OCI-LY1 (cell line): ENCODE results near the gene AGPS.
"Not testable (repeated sequence)": the region's sequence is repeated elsewhere in the genome, so short reads cannot be mapped to it uniquely, and the experiment has no call there.

Experiments
- H2AFZ ChIP-seq: fragments of 200-600 bp; sonication (generic), shearing (Covaris generic); 2 replicates; pipeline ENCODE4 v1.6.0; 2014; ENCODE audit warnings: antibody characterized with exemption, mild to moderate bottlenecking, low read length
- H3F3A ChIP-seq: fragments of 200-600 bp; sonication (generic), shearing (Covaris generic); 2 replicates; pipeline ENCODE4 v1.6.0; 2014; ENCODE audit warnings: mild to moderate bottlenecking, antibody characterized with exemption, low read length, moderate library complexity; ENCODE audit not compliant: insufficient read depth
- H3K27ac ChIP-seq: fragments of 200-600 bp; sonication (generic); 2 replicates; pipeline ENCODE4 v1.5.1; 2014; ENCODE audit warnings: low read length, mixed run types, mild to moderate bottlenecking, low read depth; ENCODE audit not compliant: poor library complexity, severe bottlenecking
- H3K27me3 ChIP-seq: fragments of 200-600 bp; sonication (generic); 2 replicates; pipeline ENCODE4 v1.6.0; 2014; ENCODE audit warnings: antibody characterized with exemption, mild to moderate bottlenecking, low read length, moderate library complexity; ENCODE audit not compliant: insufficient read depth
- H3K36me3 ChIP-seq: fragments of 200-600 bp; sonication (generic); 2 replicates; pipeline ENCODE4 v1.6.1; 2014; ENCODE audit warnings: mild to moderate bottlenecking, antibody characterized with exemption, low read length, moderate library complexity, mixed read lengths; ENCODE audit not compliant: insufficient read depth
- H3K4me1 ChIP-seq: fragments of 200-600 bp; sonication (generic); 2 replicates; pipeline ENCODE4 v1.5.1; 2014; ENCODE audit warnings: mild to moderate bottlenecking, low read length, moderate library complexity; ENCODE audit not compliant: insufficient read depth, severe bottlenecking
- H3K4me2 ChIP-seq: fragments of 200-600 bp; sonication (generic), shearing (Covaris generic); 2 replicates; pipeline ENCODE4 v1.6.1; 2014; ENCODE audit warnings: low read length
- H3K4me3 ChIP-seq: fragments of 200-600 bp; sonication (generic); 2 replicates; pipeline ENCODE4 v1.5.1; 2014; ENCODE audit warnings: low read length, low read depth, mild to moderate bottlenecking, mixed read lengths; ENCODE audit not compliant: poor library complexity, severe bottlenecking
- H3K79me2 ChIP-seq: fragments of 200-600 bp; shearing (Covaris generic); 2 replicates; pipeline ENCODE4 v1.6.1; 2016; ENCODE audit warnings: mixed run types, low read length, mixed read lengths; ENCODE audit not compliant: insufficient read depth
- H3K9ac ChIP-seq: fragments of 200-600 bp; sonication (generic), shearing (Covaris generic); 2 replicates; pipeline ENCODE4 v1.6.1; 2014; ENCODE audit warnings: mild to moderate bottlenecking, low read length, mixed read lengths
- H3K9me2 ChIP-seq: fragments of 200-600 bp; sonication (generic), shearing (Covaris generic); 2 replicates; pipeline ENCODE4 v1.6.1; 2014; ENCODE audit warnings: low read depth, mild to moderate bottlenecking, low read length, mixed read lengths
- H3K9me3 ChIP-seq: fragments of 200-600 bp; shearing (Covaris generic); 2 replicates; pipeline ENCODE4 v1.6.1; 2014; ENCODE audit warnings: low read length, mixed read lengths
- H4K20me1 ChIP-seq: fragments of 200-600 bp; sonication (generic), shearing (Covaris generic); 2 replicates; pipeline ENCODE4 v1.6.0; 2016; ENCODE audit warnings: mild to moderate bottlenecking, low read length; ENCODE audit not compliant: insufficient read depth
- EZH2 ChIP-seq: fragments of 200-600 bp; sonication (generic), shearing (Covaris generic); IDR thresholded peaks from 2 replicates; pipeline ENCODE4 v1.8.0; 2017; ENCODE audit warnings: borderline replicate concordance, mixed run types, mild to moderate bottlenecking, antibody characterized with exemption, low read length, moderate library complexity, mixed read lengths
- TF ChIP-seq, protein P1 (sequence below): fragments of 200-600 bp; sonication (generic), shearing (Covaris generic); IDR thresholded peaks from 2 replicates; pipeline ENCODE4 v1.5.1; 2017; ENCODE audit warnings: mild to moderate bottlenecking, antibody characterized with exemption, low read length, moderate library complexity, mixed read lengths

AGPS gene

DNA sequence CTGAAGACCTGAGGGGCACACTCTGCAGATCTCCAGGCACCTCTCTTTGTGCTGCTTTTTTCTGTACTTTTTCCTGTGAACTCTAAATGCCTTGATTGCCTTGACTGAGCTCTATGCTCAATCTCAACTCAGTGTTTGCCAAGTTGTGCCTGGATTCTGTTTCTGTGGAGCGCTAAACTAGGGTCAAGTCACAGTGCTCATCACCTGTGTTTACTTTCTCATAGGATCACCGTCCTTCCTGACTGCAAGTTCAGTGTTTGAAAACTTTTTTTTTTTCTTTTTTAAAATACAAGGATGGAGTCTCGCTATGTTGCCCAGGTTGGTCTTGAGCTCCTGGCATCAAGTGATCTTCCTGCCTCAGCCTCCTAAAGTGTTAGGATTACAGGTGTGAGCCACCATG lies 62.6 kb downstream of the AGPS start:
- Histone ChIP-seq H3K4me3 (no peak overlapping the region), H3K9ac (no peak overlapping the region), H2AFZ (no peak overlapping the region), H3K27ac (no peak overlapping the region), H3K9me2 (no peaks in the 10 kb centered on the region), H3K4me2 (no peak overlapping the region), H3K36me3 (peaks cover 29% of the 10 kb centered on the region), H3K9me3 (no peaks in the 10 kb centered on the region), H3K27me3 (no peaks in the 10 kb centered on the region), H4K20me1 (no peaks in the 10 kb centered on the region), H3K79me2 (no peaks in the 10 kb centered on the region), H3K4me1 (no peaks in the 10 kb centered on the region), H3F3A (no peaks in the 10 kb centered on the region)
- TF ChIP-seq EZH2, result no peak
- TF ChIP-seq, protein P1, sequence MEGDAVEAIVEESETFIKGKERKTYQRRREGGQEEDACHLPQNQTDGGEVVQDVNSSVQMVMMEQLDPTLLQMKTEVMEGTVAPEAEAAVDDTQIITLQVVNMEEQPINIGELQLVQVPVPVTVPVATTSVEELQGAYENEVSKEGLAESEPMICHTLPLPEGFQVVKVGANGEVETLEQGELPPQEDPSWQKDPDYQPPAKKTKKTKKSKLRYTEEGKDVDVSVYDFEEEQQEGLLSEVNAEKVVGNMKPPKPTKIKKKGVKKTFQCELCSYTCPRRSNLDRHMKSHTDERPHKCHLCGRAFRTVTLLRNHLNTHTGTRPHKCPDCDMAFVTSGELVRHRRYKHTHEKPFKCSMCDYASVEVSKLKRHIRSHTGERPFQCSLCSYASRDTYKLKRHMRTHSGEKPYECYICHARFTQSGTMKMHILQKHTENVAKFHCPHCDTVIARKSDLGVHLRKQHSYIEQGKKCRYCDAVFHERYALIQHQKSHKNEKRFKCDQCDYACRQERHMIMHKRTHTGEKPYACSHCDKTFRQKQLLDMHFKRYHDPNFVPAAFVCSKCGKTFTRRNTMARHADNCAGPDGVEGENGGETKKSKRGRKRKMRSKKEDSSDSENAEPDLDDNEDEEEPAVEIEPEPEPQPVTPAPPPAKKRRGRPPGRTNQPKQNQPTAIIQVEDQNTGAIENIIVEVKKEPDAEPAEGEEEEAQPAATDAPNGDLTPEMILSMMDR, result no peak

DNA sequence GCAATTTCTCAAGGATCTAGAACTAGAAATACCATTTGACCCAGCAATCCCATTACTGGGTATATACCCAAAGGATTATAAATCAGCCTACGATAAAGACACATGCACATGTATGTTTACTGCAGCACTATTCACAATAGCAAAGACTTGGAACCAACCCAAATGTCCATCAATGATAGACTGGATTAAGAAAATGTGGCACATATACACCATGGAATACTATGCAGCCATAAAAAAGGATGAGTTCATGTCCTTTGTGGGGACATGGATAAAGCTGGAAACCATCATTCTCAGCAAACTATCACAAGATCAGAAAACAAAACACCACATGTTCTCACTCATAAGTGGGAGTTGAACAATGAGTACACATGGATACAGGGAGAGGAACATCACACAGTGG lies 67.2 kb downstream of the AGPS start:
- H2AFZ ChIP-seq, H3K4me3 ChIP-seq, H3K4me1 ChIP-seq, H3K9me2 ChIP-seq, H3K9me3 ChIP-seq, H3K27me3 ChIP-seq, H3K9ac ChIP-seq, H3K4me2 ChIP-seq, H3K79me2 ChIP-seq, H3F3A ChIP-seq, H3K27ac ChIP-seq, H4K20me1 ChIP-seq: not testable (repeated sequence)
- peaks cover 29% of the 10 kb centered on the region for H3K36me3 ChIP-seq

DNA sequence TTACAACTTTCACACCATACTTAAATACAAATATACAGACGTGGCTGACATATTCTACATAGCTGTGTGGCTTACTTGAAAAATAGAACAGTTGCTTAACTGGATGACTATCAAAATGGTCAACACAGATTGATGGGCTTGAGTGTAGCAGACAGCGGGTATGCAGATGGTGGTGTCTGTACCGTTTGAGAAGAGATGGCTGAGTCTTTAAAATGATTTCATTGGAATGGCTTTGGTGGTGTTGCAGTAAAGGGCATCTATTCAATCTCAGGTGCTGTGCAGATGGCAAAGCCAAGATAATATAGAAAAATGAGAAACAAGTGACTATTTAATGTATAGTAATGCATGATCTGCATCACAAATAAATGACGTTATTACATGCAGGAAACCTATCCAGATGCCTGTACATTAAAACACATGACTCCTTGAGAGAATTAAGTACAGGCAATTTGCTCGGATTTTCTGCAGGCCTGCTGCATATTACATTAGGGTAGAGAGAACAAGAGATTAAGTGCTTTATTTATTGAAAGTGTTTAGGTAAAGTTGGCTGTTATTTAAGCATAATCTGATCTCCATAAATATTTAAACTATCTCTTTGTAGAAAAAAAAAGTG lies 68.5 kb downstream of the AGPS start:
- Histone ChIP-seq H3K9ac (no peak overlapping the region), H3K4me3 (no peak overlapping the region), H4K20me1 (no peaks in the 10 kb centered on the region), H2AFZ (no peak overlapping the region), H3K27me3 (no peaks in the 10 kb centered on the region), H3K36me3 (peaks cover 32% of the 10 kb centered on the region), H3K27ac (no peak overlapping the region), H3K9me2 (no peaks in the 10 kb centered on the region; the same call in 1 of the 2 replicates), H3K79me2 (no peaks in the 10 kb centered on the region), H3K9me3 (peaks cover 9% of the 10 kb centered on the region), H3K4me2 (no peak overlapping the region), H3F3A (no peaks in the 10 kb centered on the region), H3K4me1 (no peaks in the 10 kb centered on the region)
- TF ChIP-seq EZH2, result no peak
- TF ChIP-seq, protein P1, result no peak

DNA sequence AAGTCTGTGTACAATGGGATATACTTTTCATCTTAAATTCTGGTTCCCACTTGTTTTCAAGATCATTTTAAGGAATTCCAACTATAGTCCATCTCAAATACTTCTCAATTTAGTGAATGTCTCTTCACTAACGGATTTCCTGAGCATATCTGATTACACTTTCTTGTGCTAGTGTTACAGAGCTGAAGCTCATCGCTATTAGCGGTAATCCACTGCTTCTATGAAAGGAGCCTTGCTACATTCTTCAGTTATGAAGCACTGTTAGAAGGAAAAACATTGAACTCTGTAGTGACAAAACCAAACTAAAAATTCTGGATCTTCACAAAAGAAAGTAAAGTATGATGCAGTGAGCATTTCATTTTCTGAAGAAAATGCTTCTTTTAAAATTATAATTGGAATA lies 72.0 kb downstream of the AGPS start:
- H3K9me3 ChIP-seq, result peaks cover 9% of the 10 kb centered on the region
- no peaks in the 10 kb centered on the region for H3F3A ChIP-seq
- no peaks in the 10 kb centered on the region for H3K27me3 ChIP-seq
- H3K27ac ChIP-seq, result no peak overlapping the region
- TF ChIP-seq, protein P1, result no peak
- no peak for TF ChIP-seq EZH2
- no peak overlapping the region for H3K9ac ChIP-seq
- no peak overlapping the region for H2AFZ ChIP-seq
- H3K9me2 ChIP-seq, result no peaks in the 10 kb centered on the region; the same call in none of the 2 replicates
- no peak overlapping the region for H3K4me3 ChIP-seq
- no peak overlapping the region for H3K4me2 ChIP-seq
- H4K20me1 ChIP-seq, result no peaks in the 10 kb centered on the region
- peaks cover 47% of the 10 kb centered on the region for H3K36me3 ChIP-seq
- H3K79me2 ChIP-seq, result no peaks in the 10 kb centered on the region
- no peaks in the 10 kb centered on the region for H3K4me1 ChIP-seq
